ENCODE data around the gene SLCO3A1. TPM values are rescaled to one million over a fixed set of nuclear protein-coding genes. Genes with fewer than 3 reads are reported as not detected.

The SLCO3A1 gene
- total RNA-seq, 2 experiments from 2014 or later: 8.5 to 40.0 TPM

- no peak overlapping the region for H3K27ac ChIP-seq (ENCODE audit: low read depth, low read length, poor library complexity, severe bottlenecking)
- intact Hi-C loops (cut with micrococcal nuclease; ENCODE audit: unreplicated experiment): no loop called here
- no TSS peak for BruUV-seq (replicated peaks)
- DNase-seq (ENCODE audit: low spot score): no peak
- H3K4me2 ChIP-seq (ENCODE audit: low read length): no peak overlapping the region
- H3K9me2 ChIP-seq (ENCODE audit: insufficient read depth, low read length): no peaks in the 10 kb centered on the region
- no peaks in the 10 kb centered on the region for H3K9me3 ChIP-seq (ENCODE audit: low read length)
- H3K4me3 ChIP-seq (ENCODE audit: low read depth, low read length, poor library complexity, severe bottlenecking): no peak overlapping the region
- no peaks in the 10 kb centered on the region for H4K20me1 ChIP-seq (ENCODE audit: insufficient read depth, low read length)
- CTCF ChIA-PET (ENCODE audit: unreplicated experiment): no interaction called here
- TF ChIP-seq EZH2phosphoT487 (IDR thresholded peaks at IDR 0.05; ENCODE audit: borderline replicate concordance, low read depth, low read length) (no peak), CTCF (conservative IDR thresholded peaks at IDR 0.05; ENCODE audit: low read length) (no peak)
- no peaks in the 10 kb centered on the region for H3K79me2 ChIP-seq (ENCODE audit: insufficient read depth, low read depth, low read length)
- H3K4me1 ChIP-seq (ENCODE audit: insufficient read depth, low read length, poor library complexity, severe bottlenecking): peaks cover 19% of the 10 kb centered on the region
- POLR2A ChIA-PET: interaction anchor here (2.0 kb wide), 1 partner anchor 10 kb away, joined by 11 read pairs; no protein-coding TSS in a partner anchor
- H2AFZ ChIP-seq (ENCODE audit: low read length): no peak overlapping the region
- H3K36me3 ChIP-seq (ENCODE audit: insufficient read depth, low read length): peaks cover 20% of the 10 kb centered on the region
These were observed 293.1 kb downstream of the SLCO3A1 start for GRCh38 chr15:92146511-92147150.

GRCh38 chr15:92149029-92149428, 295.5 kb downstream of the SLCO3A1 start:
- no TSS peak for BruUV-seq (replicated peaks)
- no peak overlapping the region for H3K4me3 ChIP-seq (ENCODE audit: low read depth, low read length, poor library complexity, severe bottlenecking)
- H3K27ac ChIP-seq (ENCODE audit: low read depth, low read length, poor library complexity, severe bottlenecking): no peak overlapping the region
- ChIA-PET POLR2A (no interaction called here), CTCF (ENCODE audit: unreplicated experiment) (no interaction called here)
- no peak overlapping the region for H2AFZ ChIP-seq (ENCODE audit: low read length)
- H3K4me2 ChIP-seq (ENCODE audit: low read length): no peak overlapping the region
- H3K36me3 ChIP-seq (ENCODE audit: insufficient read depth, low read length): peaks cover 16% of the 10 kb centered on the region; the same call in 1 of the 2 replicates
- TF ChIP-seq EZH2phosphoT487 (IDR thresholded peaks at IDR 0.05; ENCODE audit: borderline replicate concordance, low read depth, low read length): no peak
- no peak for TF ChIP-seq CTCF (conservative IDR thresholded peaks at IDR 0.05; ENCODE audit: low read length)
- no peaks in the 10 kb centered on the region for H3K9me3 ChIP-seq (ENCODE audit: low read length)
- H3K4me1 ChIP-seq (ENCODE audit: insufficient read depth, low read length, poor library complexity, severe bottlenecking): peaks cover 12% of the 10 kb centered on the region
- intact Hi-C loops (cut with micrococcal nuclease; ENCODE audit: unreplicated experiment): no loop called here
- no peak for DNase-seq (ENCODE audit: low spot score)
- H3K9me2 ChIP-seq (ENCODE audit: insufficient read depth, low read length): no peaks in the 10 kb centered on the region
- no peaks in the 10 kb centered on the region for H3K79me2 ChIP-seq (ENCODE audit: insufficient read depth, low read depth, low read length)
- H4K20me1 ChIP-seq (ENCODE audit: insufficient read depth, low read length): no peaks in the 10 kb centered on the region

- no peak overlapping the region for H2AFZ ChIP-seq (ENCODE audit: low read length)
- TF ChIP-seq EZH2phosphoT487 (IDR thresholded peaks at IDR 0.05; ENCODE audit: borderline replicate concordance, low read depth, low read length): no peak
- no peak for TF ChIP-seq CTCF (conservative IDR thresholded peaks at IDR 0.05; ENCODE audit: low read length)
- H3K36me3 ChIP-seq (ENCODE audit: insufficient read depth, low read length): peaks cover 16% of the 10 kb centered on the region; the same call in 1 of the 2 replicates
- no TSS peak for BruUV-seq (replicated peaks)
- H3K27ac ChIP-seq (ENCODE audit: low read depth, low read length, poor library complexity, severe bottlenecking): no peak overlapping the region
- CTCF ChIA-PET (ENCODE audit: unreplicated experiment): no interaction called here
- H3K4me2 ChIP-seq (ENCODE audit: low read length): no peak overlapping the region
- intact Hi-C loops (cut with micrococcal nuclease; ENCODE audit: unreplicated experiment): no loop called here
- no peak for DNase-seq (ENCODE audit: low spot score)
- no peak overlapping the region for H3K4me3 ChIP-seq (ENCODE audit: low read depth, low read length, poor library complexity, severe bottlenecking)
- H3K9me3 ChIP-seq (ENCODE audit: low read length): no peaks in the 10 kb centered on the region
- POLR2A ChIA-PET: interaction anchor here (1.5 kb wide), 1 partner anchor 18 kb away, joined by 9 read pairs; no protein-coding TSS in a partner anchor
- H4K20me1 ChIP-seq (ENCODE audit: insufficient read depth, low read length): no peaks in the 10 kb centered on the region
- H3K79me2 ChIP-seq (ENCODE audit: insufficient read depth, low read depth, low read length): no peaks in the 10 kb centered on the region
- no peaks in the 10 kb centered on the region for H3K9me2 ChIP-seq (ENCODE audit: insufficient read depth, low read length)
- H3K4me1 ChIP-seq (ENCODE audit: insufficient read depth, low read length, poor library complexity, severe bottlenecking): peaks cover 8% of the 10 kb centered on the region
These were observed 296.0 kb downstream of the SLCO3A1 start for GRCh38 chr15:92149465-92149864.
